Cardiac muscle cell (in vitro differentiated cells and primary cell): Measurements from ENCODE around the gene SYCP2. TPM values are rescaled to one million over a fixed set of nuclear protein-coding genes. Genes with fewer than 3 reads are reported as not detected.

ENCODE experiments used
- DNase-seq, 2 donors: peaks; one replicate each; pipeline versions ENCODE4 v3.0.0 to v3.0.0-alpha.2; 2010 to 2017; ENCODE audit warnings: low read depth in 1 of 2, low spot score in 1 of 2
- H3K27ac ChIP-seq: fragments of 200-600 bp; sonication (generic); 2 replicates; pipeline ENCODE4 v1.5.1; 2016
- H3K27me3 ChIP-seq: fragments of 200-600 bp; sonication (generic); 2 replicates; pipeline ENCODE4 v1.6.0; 2016; ENCODE audit warnings: control low read depth
- H3K36me3 ChIP-seq: fragments of 200-600 bp; sonication (generic); 2 replicates; pipeline ENCODE4 v1.5.1; 2016; ENCODE audit warnings: control low read depth
- H3K4me1 ChIP-seq: fragments of 200-600 bp; sonication (generic); 2 replicates; pipeline ENCODE4 v1.8.1; 2017; ENCODE audit warnings: low read depth, mild to moderate bottlenecking, mixed run types
- H3K4me3 ChIP-seq: fragments of 200-600 bp; sonication (generic); 2 replicates; pipeline ENCODE4 v1.5.1; 2016; ENCODE audit warnings: mild to moderate bottlenecking
- H3K9me3 ChIP-seq: fragments of 200-600 bp; sonication (generic); 2 replicates; pipeline ENCODE4 v1.5.1; 2017; ENCODE audit warnings: low read depth, mild to moderate bottlenecking, control low read depth
- polyA plus RNA-seq: library from polyadenylated mRNA; unstranded; fragments of >200 nt; fragmentation: Nextera tagmentation; extraction: Ambion mirVana; gene quantifications from 2 replicates; pipeline ENCODE4 v1.2.1, GENCODE V29; 2016
- total RNA-seq: library from RNA; depleted of rRNA; stranded (reverse); fragments of >200 nt; gene quantifications from 2 replicates; pipeline ENCODE4 v1.2.3, GENCODE V29; 2016
- TF ChIP-seq, protein P1 (sequence below): IDR thresholded peaks from 2 replicates; pipeline ENCODE4 v1.5.1; 2012; ENCODE audit warnings: low read depth, mild to moderate bottlenecking, low read length

Gene SYCP2
- total and polyA plus RNA-seq, 2 experiments from 2014 or later = 0.60 TPM; not detected in 1

DNA sequence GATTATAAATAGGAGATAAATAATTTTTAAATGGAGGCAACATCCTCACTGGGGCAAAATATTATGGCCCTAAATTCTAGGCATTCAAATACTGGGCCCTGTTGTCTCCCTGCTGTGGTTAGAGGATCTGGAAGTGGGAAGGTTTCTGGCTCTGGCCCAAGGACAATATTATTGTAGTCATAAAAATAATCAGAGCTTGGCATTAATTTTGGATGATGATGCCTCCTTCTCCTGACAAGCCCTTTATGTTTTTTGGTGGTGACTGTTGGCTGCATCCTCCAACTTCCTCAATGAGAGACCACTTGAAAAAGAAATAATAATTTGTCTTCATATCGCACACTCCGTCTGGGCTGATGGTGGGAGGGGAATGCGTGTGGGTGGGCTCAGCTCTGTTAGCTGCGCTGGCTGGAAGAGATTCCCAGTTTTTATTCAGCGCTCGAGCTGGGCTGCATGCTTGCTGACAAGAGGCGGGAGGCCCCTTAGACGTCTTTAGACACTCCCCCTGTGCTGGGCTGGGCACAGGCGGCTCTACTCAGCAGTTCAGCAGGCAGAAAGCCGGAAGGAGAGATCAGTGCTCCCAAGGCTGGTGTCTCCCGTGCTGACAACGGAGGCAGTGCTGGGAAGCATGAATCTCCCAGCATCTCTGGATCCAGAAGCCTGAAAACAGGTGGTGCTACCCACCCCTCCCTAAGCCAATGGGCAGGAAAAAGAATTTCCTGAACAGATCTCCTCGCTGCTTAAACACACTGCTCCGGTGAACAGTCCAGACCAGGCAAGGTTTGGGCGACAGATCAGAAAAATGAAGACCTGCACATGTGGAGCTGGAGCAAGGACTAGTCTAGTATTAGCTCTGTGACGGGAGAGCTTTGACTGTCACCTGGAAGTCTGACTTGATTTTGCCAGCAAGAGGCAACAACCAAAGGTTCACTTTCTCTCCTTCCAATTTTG lies 97.7 kb downstream of the SYCP2 start:
- Histone ChIP-seq H3K4me3 (peak overlapping the region; percentile 33), H3K27ac (no peak overlapping the region), H3K4me1 (no peaks in the 10 kb centered on the region), H3K9me3 (no peaks in the 10 kb centered on the region), H3K36me3 (no peaks in the 10 kb centered on the region), H3K27me3 (no peaks in the 10 kb centered on the region)
- peak; percentile 61 to 65 for DNase-seq
- TF ChIP-seq, protein P1, sequence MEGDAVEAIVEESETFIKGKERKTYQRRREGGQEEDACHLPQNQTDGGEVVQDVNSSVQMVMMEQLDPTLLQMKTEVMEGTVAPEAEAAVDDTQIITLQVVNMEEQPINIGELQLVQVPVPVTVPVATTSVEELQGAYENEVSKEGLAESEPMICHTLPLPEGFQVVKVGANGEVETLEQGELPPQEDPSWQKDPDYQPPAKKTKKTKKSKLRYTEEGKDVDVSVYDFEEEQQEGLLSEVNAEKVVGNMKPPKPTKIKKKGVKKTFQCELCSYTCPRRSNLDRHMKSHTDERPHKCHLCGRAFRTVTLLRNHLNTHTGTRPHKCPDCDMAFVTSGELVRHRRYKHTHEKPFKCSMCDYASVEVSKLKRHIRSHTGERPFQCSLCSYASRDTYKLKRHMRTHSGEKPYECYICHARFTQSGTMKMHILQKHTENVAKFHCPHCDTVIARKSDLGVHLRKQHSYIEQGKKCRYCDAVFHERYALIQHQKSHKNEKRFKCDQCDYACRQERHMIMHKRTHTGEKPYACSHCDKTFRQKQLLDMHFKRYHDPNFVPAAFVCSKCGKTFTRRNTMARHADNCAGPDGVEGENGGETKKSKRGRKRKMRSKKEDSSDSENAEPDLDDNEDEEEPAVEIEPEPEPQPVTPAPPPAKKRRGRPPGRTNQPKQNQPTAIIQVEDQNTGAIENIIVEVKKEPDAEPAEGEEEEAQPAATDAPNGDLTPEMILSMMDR = no peak

DNA sequence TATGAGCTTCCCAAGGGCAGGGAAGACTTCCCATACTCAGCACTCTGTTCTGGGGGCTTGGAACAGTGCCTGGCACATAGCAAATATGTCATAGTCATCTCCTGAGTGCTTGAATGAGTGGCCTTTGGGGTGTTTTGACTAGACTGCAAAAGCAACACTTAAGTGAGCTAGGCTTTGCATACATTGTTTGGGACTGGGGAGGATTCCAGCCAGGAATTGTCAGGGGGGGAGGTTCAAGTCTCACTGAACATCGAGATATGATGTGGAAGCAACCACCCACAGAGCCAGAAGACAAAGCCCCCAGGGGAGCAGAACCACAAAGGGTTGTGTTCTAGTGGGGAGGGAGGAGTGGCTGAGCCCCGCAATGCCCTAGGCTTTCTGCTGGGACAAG lies 98.4 kb downstream of the SYCP2 start:
- peak in 1 of 2 donors; percentile 29 for DNase-seq
- TF ChIP-seq, protein P1 = no peak
- H3K27ac ChIP-seq = no peak overlapping the region
- no peaks in the 10 kb centered on the region for H3K4me1 ChIP-seq
- no peaks in the 10 kb centered on the region for H3K27me3 ChIP-seq
- H3K4me3 ChIP-seq = no peak overlapping the region
- no peaks in the 10 kb centered on the region for H3K36me3 ChIP-seq
- no peaks in the 10 kb centered on the region for H3K9me3 ChIP-seq

- Histone ChIP-seq H3K4me3 (no peak overlapping the region), H3K36me3 (no peaks in the 10 kb centered on the region), H3K4me1 (no peaks in the 10 kb centered on the region), H3K27me3 (no peaks in the 10 kb centered on the region), H3K9me3 (no peaks in the 10 kb centered on the region), H3K27ac (no peak overlapping the region)
- TF ChIP-seq, protein P1 = no peak
- DNase-seq = no peak
Observed at GRCh38 chr20:59832406-59833363, 100.8 kb downstream of the SYCP2 start.

GRCh38 chr20:59831916-59832270 lies 101.5 kb downstream of the SYCP2 start:
- TF ChIP-seq, protein P1 = no peak
- no peak for DNase-seq
- Histone ChIP-seq H3K4me1 (no peaks in the 10 kb centered on the region), H3K27me3 (no peaks in the 10 kb centered on the region), H3K9me3 (no peaks in the 10 kb centered on the region), H3K27ac (no peak overlapping the region), H3K36me3 (no peaks in the 10 kb centered on the region), H3K4me3 (no peak overlapping the region)

- no peak overlapping the region for H3K27ac ChIP-seq
- TF ChIP-seq, protein P1 = no peak
- H3K36me3 ChIP-seq = no peaks in the 10 kb centered on the region
- no peak overlapping the region for H3K4me3 ChIP-seq
- no peak for DNase-seq
- H3K9me3 ChIP-seq = no peaks in the 10 kb centered on the region
- H3K4me1 ChIP-seq = no peaks in the 10 kb centered on the region
- H3K27me3 ChIP-seq = no peaks in the 10 kb centered on the region
Observed at GRCh38 chr20:59831024-59831915, 102.2 kb downstream of the SYCP2 start.
